Measurements from ENCODE around the gene TNK2.
"Not testable (repeated sequence)": the region's sequence is repeated elsewhere in the genome, so short reads cannot be mapped to it uniquely, and the experiment has no call there.

Gene TNK2

GRCh38 chr3:195850857-195851543 is 57.4 kb downstream of the TNK2 start:
- DNase-seq (ENCODE audit: low spot score): peak; percentile 94

- peak; percentile 52 for DNase-seq (ENCODE audit: low spot score)
Measured at GRCh38 chr3:195849322-195850074, 58.9 kb downstream of the TNK2 start.

GRCh38 chr3:195847055-195847950 is 61.0 kb downstream of the TNK2 start:
- peak; percentile 23 for DNase-seq (ENCODE audit: low spot score)

GRCh38 chr3:195845483-195845882 is 62.9 kb downstream of the TNK2 start:
- no peak for DNase-seq (ENCODE audit: low spot score)

- DNase-seq (ENCODE audit: low spot score): no peak
Measured at GRCh38 chr3:195844671-195845218, 63.6 kb downstream of the TNK2 start.

GRCh38 chr3:195839260-195840010 is 68.9 kb downstream of the TNK2 start:
- no peak for DNase-seq (ENCODE audit: low spot score)

GRCh38 chr3:195838714-195839113 is 69.6 kb downstream of the TNK2 start:
- no peak for DNase-seq (ENCODE audit: low spot score)

- DNase-seq (ENCODE audit: low spot score): no peak
Measured at GRCh38 chr3:195836476-195837135, 71.7 kb downstream of the TNK2 start.

GRCh38 chr3:195835791-195836190 is 72.6 kb downstream of the TNK2 start:
- DNase-seq (ENCODE audit: low spot score): no peak

GRCh38 chr3:195834675-195835583 is 73.4 kb downstream of the TNK2 start:
- DNase-seq (ENCODE audit: low spot score): no peak

- no peak for DNase-seq (ENCODE audit: low spot score)
Measured at GRCh38 chr3:195829897-195830254, 78.5 kb downstream of the TNK2 start.

- DNase-seq (ENCODE audit: low spot score): no peak
Measured at GRCh38 chr3:195828762-195829161, 79.6 kb downstream of the TNK2 start.

GRCh38 chr3:195825857-195826804 is 82.2 kb downstream of the TNK2 start:
- DNase-seq (ENCODE audit: low spot score): no peak

- DNase-seq (ENCODE audit: low spot score): no peak
Measured at GRCh38 chr3:195825191-195825588, 83.2 kb downstream of the TNK2 start.

- DNase-seq (ENCODE audit: low spot score): not testable (repeated sequence)
Measured at GRCh38 chr3:195824425-195825190, 83.7 kb downstream of the TNK2 start.

- no peak for DNase-seq (ENCODE audit: low spot score)
Measured at GRCh38 chr3:195823999-195824398, 84.4 kb downstream of the TNK2 start.

GRCh38 chr3:195823280-195823679 is 85.1 kb downstream of the TNK2 start:
- no peak for DNase-seq (ENCODE audit: low spot score)

- DNase-seq (ENCODE audit: low spot score): no peak
Measured at GRCh38 chr3:195822131-195822696, 86.1 kb downstream of the TNK2 start.

Measured in AG08395 (cell line).